ENCODE results near the gene UBXN7. TPM values are rescaled to one million over a fixed set of nuclear protein-coding genes. Genes with fewer than 3 reads are reported as not detected.
"Not testable (repeated sequence)": the region's sequence is repeated elsewhere in the genome, so short reads cannot be mapped to it uniquely, and the experiment has no call there.

The UBXN7 gene
- total RNA-seq, 1 experiment from 2014 or later = 62.7 TPM

- H3K4me3 Mint-ChIP-seq (ENCODE audit: unreplicated experiment) = no peak overlapping the region
- peaks cover 37% of the 10 kb centered on the region for H3K36me3 Mint-ChIP-seq (ENCODE audit: insufficient read depth, unreplicated experiment)
- no peaks in the 10 kb centered on the region for H3K9me3 Mint-ChIP-seq (ENCODE audit: unreplicated experiment)
- no peak overlapping the region for H3K4me3 ChIP-seq (ENCODE audit: low read depth, low read length)
- H3K27me3 Mint-ChIP-seq (ENCODE audit: insufficient read depth, unreplicated experiment) = no peaks in the 10 kb centered on the region
- no peaks in the 10 kb centered on the region for H3K9me3 ChIP-seq
- H3K27ac Mint-ChIP-seq (ENCODE audit: unreplicated experiment) = no peak overlapping the region
- POLR2A ChIA-PET = no interaction called here
- H3K4me1 Mint-ChIP-seq (ENCODE audit: low read depth, unreplicated experiment) = no peaks in the 10 kb centered on the region
- H3K36me3 ChIP-seq (ENCODE audit: control insufficient read depth, insufficient read depth, low read length) = no peaks in the 10 kb centered on the region; the same call in 1 of the 2 replicates
- CTCF ChIA-PET = no interaction called here
- intact Hi-C loops (cut with micrococcal nuclease; ENCODE audit: unreplicated experiment) = no loop called here
- H3K4me1 ChIP-seq = no peaks in the 10 kb centered on the region; the same call in 1 of the 2 replicates
- no TSS peak for BruUV-seq (replicated peaks)
- H3K27me3 ChIP-seq (replicated peaks; ENCODE audit: control insufficient read depth, insufficient read depth, low read length) = no peaks in the 10 kb centered on the region
- no peak for TF ChIP-seq CTCF (IDR thresholded peaks at IDR 0.05; ENCODE audit: insufficient read depth in 1 of 2, low read depth in 1 of 2, low read length in 1 of 2, severe bottlenecking in 1 of 2, unreplicated experiment in 1 of 2)
- DNase-seq = no peak
Measured at GRCh38 chr3:196397941-196398340, 34.3 kb downstream of the UBXN7 start.

GRCh38 chr3:196390116-196390515 is 42.1 kb downstream of the UBXN7 start:
- Histone ChIP-seq H3K27me3 (replicated peaks; ENCODE audit: control insufficient read depth, insufficient read depth, low read length) (no peaks in the 10 kb centered on the region), H3K9me3 (no peaks in the 10 kb centered on the region), H3K4me1 (no peaks in the 10 kb centered on the region), H3K36me3 (ENCODE audit: control insufficient read depth, insufficient read depth, low read length) (peaks cover 2% of the 10 kb centered on the region; the same call in 1 of the 2 replicates), H3K4me3 (ENCODE audit: low read depth, low read length) (no peak overlapping the region)
- no peak for TF ChIP-seq CTCF (IDR thresholded peaks at IDR 0.05; ENCODE audit: insufficient read depth in 1 of 2, low read depth in 1 of 2, low read length in 1 of 2, severe bottlenecking in 1 of 2, unreplicated experiment in 1 of 2)
- BruUV-seq (replicated peaks) = no TSS peak
- Mint-ChIP-seq H3K27ac (ENCODE audit: unreplicated experiment) (no peak overlapping the region), H3K36me3 (ENCODE audit: insufficient read depth, unreplicated experiment) (peaks cover 80% of the 10 kb centered on the region), H3K27me3 (ENCODE audit: insufficient read depth, unreplicated experiment) (no peaks in the 10 kb centered on the region), H3K4me1 (ENCODE audit: low read depth, unreplicated experiment) (no peaks in the 10 kb centered on the region), H3K9me3 (ENCODE audit: unreplicated experiment) (peaks cover 9% of the 10 kb centered on the region), H3K4me3 (ENCODE audit: unreplicated experiment) (no peak overlapping the region)
- no peak for DNase-seq
- CTCF ChIA-PET = no interaction called here
- POLR2A ChIA-PET = no interaction called here
- intact Hi-C loops (cut with micrococcal nuclease; ENCODE audit: unreplicated experiment) = no loop called here

- POLR2A ChIA-PET = no interaction called here
- no peaks in the 10 kb centered on the region for H3K9me3 ChIP-seq
- no peak for DNase-seq
- BruUV-seq (replicated peaks) = no TSS peak
- H3K27ac Mint-ChIP-seq (ENCODE audit: unreplicated experiment) = no peak overlapping the region
- no peaks in the 10 kb centered on the region for H3K4me1 Mint-ChIP-seq (ENCODE audit: low read depth, unreplicated experiment)
- CTCF ChIA-PET = no interaction called here
- H3K36me3 Mint-ChIP-seq (ENCODE audit: insufficient read depth, unreplicated experiment) = peaks cover 91% of the 10 kb centered on the region
- no peaks in the 10 kb centered on the region for H3K27me3 ChIP-seq (replicated peaks; ENCODE audit: control insufficient read depth, insufficient read depth, low read length)
- TF ChIP-seq CTCF (IDR thresholded peaks at IDR 0.05; ENCODE audit: insufficient read depth in 1 of 2, low read depth in 1 of 2, low read length in 1 of 2, severe bottlenecking in 1 of 2, unreplicated experiment in 1 of 2) = no peak
- no peak overlapping the region for H3K4me3 Mint-ChIP-seq (ENCODE audit: unreplicated experiment)
- H3K4me3 ChIP-seq (ENCODE audit: low read depth, low read length) = no peak overlapping the region
- no peaks in the 10 kb centered on the region for H3K4me1 ChIP-seq
- H3K9me3 Mint-ChIP-seq (ENCODE audit: unreplicated experiment) = peaks cover 11% of the 10 kb centered on the region
- intact Hi-C loops (cut with micrococcal nuclease; ENCODE audit: unreplicated experiment) = no loop called here
- no peaks in the 10 kb centered on the region for H3K27me3 Mint-ChIP-seq (ENCODE audit: insufficient read depth, unreplicated experiment)
- peaks cover 2% of the 10 kb centered on the region; the same call in 1 of the 2 replicates for H3K36me3 ChIP-seq (ENCODE audit: control insufficient read depth, insufficient read depth, low read length)
Measured at GRCh38 chr3:196388956-196389355, 43.3 kb downstream of the UBXN7 start.

- H3K4me3 ChIP-seq (ENCODE audit: low read depth, low read length); H3K9me3 ChIP-seq; DNase-seq; H3K27ac Mint-ChIP-seq (ENCODE audit: unreplicated experiment); CTCF ChIA-PET; H3K36me3 ChIP-seq (ENCODE audit: control insufficient read depth, insufficient read depth, low read length); H3K27me3 ChIP-seq (replicated peaks; ENCODE audit: control insufficient read depth, insufficient read depth, low read length); intact Hi-C loops (cut with micrococcal nuclease; ENCODE audit: unreplicated experiment); H3K4me3 Mint-ChIP-seq (ENCODE audit: unreplicated experiment); H3K27me3 Mint-ChIP-seq (ENCODE audit: insufficient read depth, unreplicated experiment); BruUV-seq (replicated peaks); H3K4me1 Mint-ChIP-seq (ENCODE audit: low read depth, unreplicated experiment); POLR2A ChIA-PET; H3K4me1 ChIP-seq: not testable (repeated sequence)
- H3K36me3 Mint-ChIP-seq (ENCODE audit: insufficient read depth, unreplicated experiment) = peaks cover 92% of the 10 kb centered on the region
- peaks cover 19% of the 10 kb centered on the region for H3K9me3 Mint-ChIP-seq (ENCODE audit: unreplicated experiment)
Measured at GRCh38 chr3:196387941-196388340, 44.3 kb downstream of the UBXN7 start.

- POLR2A ChIA-PET; H3K4me1 ChIP-seq; H3K27me3 ChIP-seq (replicated peaks; ENCODE audit: control insufficient read depth, insufficient read depth, low read length); intact Hi-C loops (cut with micrococcal nuclease; ENCODE audit: unreplicated experiment); H3K27ac Mint-ChIP-seq (ENCODE audit: unreplicated experiment); DNase-seq; H3K9me3 ChIP-seq; CTCF ChIA-PET; H3K4me3 Mint-ChIP-seq (ENCODE audit: unreplicated experiment); H3K36me3 ChIP-seq (ENCODE audit: control insufficient read depth, insufficient read depth, low read length); H3K27me3 Mint-ChIP-seq (ENCODE audit: insufficient read depth, unreplicated experiment); H3K4me1 Mint-ChIP-seq (ENCODE audit: low read depth, unreplicated experiment); BruUV-seq (replicated peaks); H3K4me3 ChIP-seq (ENCODE audit: low read depth, low read length): not testable (repeated sequence)
- Mint-ChIP-seq H3K36me3 (ENCODE audit: insufficient read depth, unreplicated experiment) (peaks cover 84% of the 10 kb centered on the region), H3K9me3 (ENCODE audit: unreplicated experiment) (peaks cover 19% of the 10 kb centered on the region)
Measured at GRCh38 chr3:196386797-196387196, 45.4 kb downstream of the UBXN7 start.

All from Caco-2 (cell line).